ENCODE measurements around the gene CENPL. TPM values are rescaled to one million over a fixed set of nuclear protein-coding genes. Genes with fewer than 3 reads are reported as not detected.

The CENPL gene
- 22.6 and 32.3 TPM in 2 replicates for total RNA-seq (2014; rRNA removed; shearing (Covaris generic))

GRCh38 chr1:173824315-173825081 is at the start of gene CENPL, which contains the start of gene DARS2:
TSS of gene CENPL (minus strand) at chr1:173824883. CDS start at chr1:173811299, 13,584 bp downstream.
TSS of gene DARS2 (plus strand) at chr1:173824673. CDS start at chr1:173825230, 557 bp downstream.

GRCh38 chr1:173868266-173869020 is 43.8 kb upstream of the CENPL start, which contains the start of gene ZBTB37:
TSS of gene ZBTB37 (plus strand) at chr1:173868380. CDS start at chr1:173870226, 1,846 bp downstream.

GRCh38 chr1:173867753-173868265 is 43.1 kb upstream of the CENPL start, which contains the start of gene GAS5:
TSS of gene GAS5 (minus strand) at chr1:173867989.

Small RNA genes within 50 kb of the gene (small RNA-seq; reads per million reads assigned to genes)
- not detected for gene RF00019

Other genes starting within 250 kb of the CENPL start
- gene SLC9C2, start 221.8 kb downstream of the CENPL start, total RNA-seq (2014; rRNA removed; shearing (Covaris generic)), result 0.41 TPM in 1 of 2 replicates, not detected in the other
- not detected in 2 replicates for gene TEX50, start 189.5 kb downstream of the CENPL start, total RNA-seq (2014; rRNA removed; shearing (Covaris generic))
- gene ANKRD45, start 155.0 kb downstream of the CENPL start, total RNA-seq (2014; rRNA removed; shearing (Covaris generic)), result 0.45 and 0.61 TPM in 2 replicates
- gene KLHL20, start 109.9 kb downstream of the CENPL start, total RNA-seq (2014; rRNA removed; shearing (Covaris generic)), result 16.1 and 20.9 TPM in 2 replicates
- gene DARS2, start 210 bp downstream of the CENPL start, total RNA-seq (2014; rRNA removed; shearing (Covaris generic)), result 49.9 and 50.6 TPM in 2 replicates
- gene GAS5, start 43.1 kb upstream of the CENPL start, total RNA-seq (2014; rRNA removed; shearing (Covaris generic)), result 758 and 872 TPM in 2 replicates
- 5.2 and 5.4 TPM in 2 replicates for gene ZBTB37, start 43.5 kb upstream of the CENPL start, total RNA-seq (2014; rRNA removed; shearing (Covaris generic))
- gene SERPINC1, start 92.4 kb upstream of the CENPL start, total RNA-seq (2014; rRNA removed; shearing (Covaris generic)), result 0.11 TPM in 1 of 2 replicates, not detected in the other
- gene RC3H1, start 197.5 kb upstream of the CENPL start, total RNA-seq (2014; rRNA removed; shearing (Covaris generic)), result 11.1 and 13.7 TPM in 2 replicates

Data from A375 (cell line).